Measurements from ENCODE around the gene PRKCI.
"Not testable (repeated sequence)": the region's sequence is repeated elsewhere in the genome, so short reads cannot be mapped to it uniquely, and the experiment has no call there.

The PRKCI gene

DNA sequence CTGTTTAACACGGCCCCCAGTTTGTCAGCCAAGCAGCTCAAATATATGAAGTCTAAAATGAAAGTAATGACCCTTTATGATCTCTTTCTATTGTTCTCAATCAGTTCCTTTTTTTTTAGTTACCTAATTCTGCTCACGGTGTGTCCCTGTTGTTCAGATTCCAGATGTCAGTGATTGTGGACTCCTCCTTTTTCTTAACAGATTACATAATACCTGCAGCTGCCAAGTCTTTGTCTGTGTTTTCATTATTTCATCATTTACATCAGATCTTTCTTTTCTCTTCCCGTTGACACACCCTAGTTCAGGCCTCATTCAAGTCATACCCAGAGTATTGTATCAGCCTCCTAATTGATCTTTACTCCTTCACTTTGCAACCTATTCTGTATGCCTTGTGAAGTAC lies 79.2 kb downstream of the PRKCI start:
- DNase-seq, result no peak

- DNase-seq, result no peak
Measured at GRCh38 chr3:170302008-170302407, 79.8 kb downstream of the PRKCI start.

- no peak for DNase-seq
Measured at GRCh38 chr3:170306015-170306414, 83.8 kb downstream of the PRKCI start.

DNA sequence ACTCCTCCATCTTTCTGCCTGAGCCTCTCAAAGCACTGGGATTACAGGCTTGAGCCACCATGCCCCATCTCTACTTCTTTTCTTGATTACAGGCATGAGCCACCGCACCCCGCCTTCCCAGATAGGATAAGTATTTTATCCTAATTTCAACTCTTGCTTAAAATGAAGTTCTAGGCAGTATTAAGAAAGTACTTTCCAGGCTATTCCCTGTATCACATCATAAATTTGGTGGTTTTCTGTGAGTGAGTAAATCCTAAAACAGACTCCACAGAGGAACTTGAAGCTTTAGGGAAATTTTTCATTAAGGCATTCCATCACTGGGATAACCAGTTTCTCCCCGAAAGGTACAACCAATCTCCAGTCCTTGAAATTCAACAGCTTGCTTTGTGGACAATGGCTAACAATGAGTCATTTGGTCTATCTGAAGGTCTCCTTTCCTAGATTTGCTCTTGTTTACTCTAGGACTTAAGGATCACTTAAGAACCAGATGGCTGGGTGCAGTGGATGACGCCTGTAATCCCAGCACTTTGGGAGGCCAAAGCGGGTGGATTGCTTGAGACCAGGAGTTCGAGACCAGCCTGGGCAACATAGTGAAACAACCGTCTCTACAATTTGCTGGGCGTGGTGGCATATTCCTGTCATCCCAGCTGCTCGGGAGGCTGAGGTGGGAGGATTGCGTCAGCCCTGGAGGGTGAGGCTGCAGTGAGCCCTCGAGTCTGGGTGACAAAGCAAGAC lies 85.6 kb downstream of the PRKCI start:
- no peak for DNase-seq

DNA sequence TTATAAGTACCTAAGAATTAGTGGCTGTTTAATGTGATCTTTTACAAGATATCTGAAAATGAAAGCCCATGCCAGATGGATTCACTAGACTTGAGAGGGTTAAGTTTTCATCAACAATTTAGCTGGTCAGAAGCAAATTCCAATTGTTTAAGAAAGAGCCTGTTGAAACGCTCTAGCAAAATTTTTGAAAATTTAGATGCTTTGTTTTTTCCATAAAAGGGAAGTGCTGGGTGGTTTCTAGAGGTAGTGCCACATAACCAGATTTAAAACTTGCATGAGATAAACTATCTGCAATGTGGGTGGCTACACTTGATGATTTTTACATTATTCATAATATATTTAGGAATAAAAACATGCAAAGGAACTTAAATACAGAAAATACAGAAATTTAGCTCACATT lies 86.8 kb downstream of the PRKCI start:
- DNase-seq, result no peak

GRCh38 chr3:170317954-170318353 lies 95.7 kb downstream of the PRKCI start:
- no peak for DNase-seq

DNA sequence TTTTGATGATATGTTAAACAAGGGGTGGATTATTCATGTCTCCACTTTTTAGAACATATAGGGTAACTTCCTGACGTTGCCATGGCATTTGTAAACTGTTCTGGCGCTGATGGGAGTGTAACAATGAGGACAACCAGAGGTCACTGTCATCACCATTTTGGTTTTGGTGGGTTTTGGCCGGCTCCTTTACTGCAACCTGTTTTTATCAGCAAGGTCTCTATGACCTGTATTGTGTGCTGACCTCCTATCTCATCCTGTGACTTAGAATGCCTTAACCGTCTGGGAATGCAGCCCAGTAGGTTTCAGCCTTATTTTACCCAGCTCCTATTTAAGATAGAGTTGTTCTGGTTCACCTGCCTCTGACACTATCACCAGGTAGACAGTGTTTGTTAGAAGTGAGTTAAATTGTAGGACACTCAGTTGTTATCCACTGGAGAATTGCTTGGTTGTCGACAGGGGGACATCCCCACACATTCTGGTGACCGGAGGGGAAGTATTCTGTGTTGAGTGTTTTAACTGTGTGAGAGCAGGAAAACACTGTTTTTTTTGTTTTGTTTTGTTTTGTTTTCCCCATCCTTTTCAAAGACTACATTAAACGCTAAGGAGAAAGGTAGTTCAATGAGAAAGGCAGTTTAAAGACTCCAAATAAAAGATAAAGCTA lies 98.4 kb downstream of the PRKCI start:
- DNase-seq, result no peak

GRCh38 chr3:170321321-170322034 lies 99.3 kb downstream of the PRKCI start:
- no peak for DNase-seq

- DNase-seq, result no peak
Measured at GRCh38 chr3:170322566-170323269, 100.5 kb downstream of the PRKCI start.

- no peak for DNase-seq
Measured at GRCh38 chr3:170323331-170323730, 101.1 kb downstream of the PRKCI start.

GRCh38 chr3:170324962-170325361 lies 102.7 kb downstream of the PRKCI start:
- no peak for DNase-seq

DNA sequence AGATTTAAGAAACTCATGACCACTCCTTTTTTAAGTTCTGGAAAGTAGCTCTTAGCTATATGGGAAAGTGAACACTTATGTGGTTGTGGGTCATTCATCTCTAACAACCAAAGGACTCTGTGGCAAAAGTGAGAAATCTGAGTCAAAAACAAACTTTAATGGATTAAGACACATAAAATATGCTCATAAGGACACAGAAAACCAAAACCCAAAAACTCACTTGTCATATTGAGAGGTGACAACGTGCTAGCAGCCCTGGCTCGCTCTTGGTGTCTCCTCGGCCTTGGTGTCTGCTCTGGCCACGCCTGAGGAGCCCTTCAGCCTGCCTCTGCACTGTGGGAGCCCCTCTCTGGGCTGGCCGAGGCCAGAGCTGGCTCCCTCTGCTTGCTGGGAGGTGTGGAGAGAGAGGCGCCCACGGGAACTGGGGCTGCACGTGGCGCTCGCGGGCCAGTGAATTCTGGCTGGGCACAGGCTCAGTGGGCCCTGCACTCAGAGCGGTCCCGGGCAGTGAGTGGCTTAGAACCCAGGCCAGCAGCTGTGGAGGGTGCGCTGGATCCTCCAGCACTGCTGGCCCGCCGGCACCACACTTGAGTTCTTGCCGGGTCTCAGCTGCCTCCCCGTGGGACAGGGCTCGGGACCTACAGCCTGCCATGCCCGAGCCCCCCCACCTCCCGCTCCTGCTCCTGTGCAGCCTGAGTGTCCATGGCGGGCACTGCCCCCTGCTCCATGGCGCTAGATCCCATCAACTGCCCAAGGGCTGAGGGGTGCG lies 105.0 kb downstream of the PRKCI start:
- no peak for DNase-seq

GRCh38 chr3:170327868-170328548 lies 105.8 kb downstream of the PRKCI start:
- DNase-seq, result not testable (repeated sequence)

GRCh38 chr3:170330366-170330765 lies 108.1 kb downstream of the PRKCI start:
- DNase-seq, result no peak

DNA sequence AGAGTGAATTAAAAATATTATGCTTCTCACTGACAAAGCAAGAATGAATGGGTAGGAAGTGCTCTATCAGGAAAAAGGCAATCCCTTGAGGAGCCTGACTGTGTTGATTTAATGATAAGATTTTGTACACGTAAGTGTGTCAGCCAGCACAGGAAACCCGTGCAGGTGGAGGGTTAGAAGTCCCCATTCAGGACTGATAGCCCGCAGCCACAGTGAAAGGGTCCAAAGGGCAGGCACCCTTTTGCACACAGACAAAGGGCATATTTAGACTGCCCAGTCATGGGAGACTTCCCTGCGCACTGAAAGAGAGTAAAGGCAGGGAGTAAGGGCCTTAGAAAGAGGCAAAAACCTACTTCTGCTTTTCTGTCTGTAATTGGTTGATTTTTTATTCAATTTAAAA lies 108.9 kb downstream of the PRKCI start:
- no peak for DNase-seq

DNA sequence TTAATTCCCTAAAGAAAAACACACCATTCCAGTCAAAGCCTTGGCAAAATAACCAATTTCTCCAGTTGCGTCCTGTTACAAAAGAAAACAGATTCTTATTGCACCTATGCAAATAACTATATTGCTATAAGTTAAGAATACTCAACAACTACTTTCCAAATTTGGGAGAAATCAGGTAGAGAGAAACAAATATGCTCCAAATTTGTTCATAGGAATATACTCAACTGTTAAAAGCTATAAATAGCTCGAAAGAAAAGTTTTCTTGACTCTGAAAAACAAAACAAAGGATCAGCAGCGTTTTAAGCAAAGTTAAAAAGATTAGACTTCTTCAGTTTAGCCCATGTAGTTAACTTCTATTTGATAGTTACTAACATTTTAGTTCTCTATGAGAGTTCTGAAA lies 115.2 kb downstream of the PRKCI start:
- DNase-seq, result no peak

- no peak for DNase-seq
Measured at GRCh38 chr3:170338690-170339340, 116.6 kb downstream of the PRKCI start.

DNA sequence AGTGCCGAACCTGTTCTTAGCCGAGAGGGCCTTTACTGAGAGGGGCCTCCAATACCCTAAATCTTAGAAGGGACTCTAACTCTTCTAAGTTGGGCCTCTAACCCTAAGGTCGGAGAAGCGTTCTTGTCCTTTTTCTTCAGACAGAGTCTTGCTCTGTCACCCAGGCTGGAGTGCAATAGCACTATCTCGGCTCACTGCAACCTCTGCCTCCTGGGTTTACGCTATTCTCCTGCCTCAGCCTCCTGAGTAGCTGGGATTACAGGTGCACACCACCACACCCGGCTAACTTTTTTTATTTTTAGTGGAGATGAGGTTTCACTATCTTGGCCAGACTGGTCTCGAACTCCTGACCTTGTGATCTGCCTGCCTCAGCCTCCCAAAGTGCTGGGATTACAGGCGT lies 120.0 kb downstream of the PRKCI start:
- DNase-seq, result not testable (repeated sequence)

DNA sequence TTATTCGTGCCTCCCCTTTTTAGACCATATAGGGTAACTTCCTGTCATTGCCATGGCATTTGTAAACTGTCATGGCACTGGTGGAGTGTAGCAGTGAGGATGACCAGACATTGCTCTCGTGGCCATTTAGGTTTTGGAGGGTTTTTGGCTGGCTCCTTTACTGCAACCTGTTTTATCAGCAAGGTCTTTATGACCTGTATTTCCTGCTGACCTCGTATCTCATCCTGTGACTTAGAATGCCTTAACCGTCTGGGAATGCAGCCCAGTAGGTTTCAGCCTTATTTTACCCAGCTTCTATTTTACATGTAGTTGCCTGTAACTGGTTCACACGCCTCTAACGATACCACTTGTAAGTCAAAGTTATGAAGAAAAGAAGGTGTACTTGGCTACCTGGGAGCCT lies 121.6 kb downstream of the PRKCI start:
- DNase-seq, result not testable (repeated sequence)

DNA sequence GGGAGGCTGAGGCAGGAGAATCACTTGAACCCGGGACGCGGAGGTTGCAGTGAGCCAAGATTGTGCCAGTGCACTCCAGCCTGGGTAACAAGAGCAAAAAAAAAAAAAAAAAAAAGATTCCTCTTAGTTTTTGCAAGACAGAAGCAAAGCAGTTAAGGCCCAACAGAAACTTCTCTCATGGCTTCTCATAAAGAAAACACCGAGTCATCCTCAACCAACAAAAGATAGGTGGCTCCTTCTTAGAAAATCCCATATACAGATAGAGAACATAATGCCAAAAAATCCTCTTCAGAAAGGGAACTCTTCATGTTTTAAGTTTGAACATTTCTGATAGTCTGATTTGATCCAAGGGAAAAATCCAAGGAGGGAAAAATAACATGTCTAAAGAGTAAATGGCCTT lies 122.7 kb downstream of the PRKCI start:
- no peak for DNase-seq

All from SHP77 treated with DMSO at 0.1 percent for 48 hours (cell line).